Superior temporal gyrus (tissue), 1 donor: ENCODE measurements around the gene POC1A.

Experiments
- DNase-seq: peaks from one replicate; pipeline ENCODE4 v3.0.0-alpha.2; 2016; ENCODE audit errors: extremely low spot score

The POC1A gene

GRCh38 chr3:52128118-52128683, 26.0 kb downstream of the POC1A start:
- no peak for DNase-seq

- no peak for DNase-seq
These were observed 27.7 kb downstream of the POC1A start for GRCh38 chr3:52126500-52126899.

- DNase-seq = no peak
These were observed 28.2 kb downstream of the POC1A start for GRCh38 chr3:52126036-52126435.

DNA sequence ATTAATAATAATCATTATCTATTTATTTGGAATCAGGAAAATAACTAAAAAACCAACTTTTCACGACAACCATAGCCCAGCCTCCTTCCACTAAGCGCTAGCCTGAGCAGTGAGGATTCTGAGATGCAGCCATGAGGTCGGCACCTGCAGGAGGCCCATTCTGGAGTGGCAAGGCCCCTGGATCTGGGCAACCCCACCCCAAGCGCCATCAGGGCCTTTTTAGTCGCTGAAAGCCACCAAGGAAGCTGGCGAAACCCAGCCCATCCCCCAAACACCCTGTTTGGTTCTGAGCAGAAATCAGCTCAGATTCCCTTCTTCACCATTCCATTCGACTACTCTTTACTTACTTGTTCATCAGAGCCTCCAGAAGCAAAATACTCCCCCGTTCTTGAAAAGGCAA, 29.5 kb downstream of the POC1A start:
- no peak for DNase-seq

DNA sequence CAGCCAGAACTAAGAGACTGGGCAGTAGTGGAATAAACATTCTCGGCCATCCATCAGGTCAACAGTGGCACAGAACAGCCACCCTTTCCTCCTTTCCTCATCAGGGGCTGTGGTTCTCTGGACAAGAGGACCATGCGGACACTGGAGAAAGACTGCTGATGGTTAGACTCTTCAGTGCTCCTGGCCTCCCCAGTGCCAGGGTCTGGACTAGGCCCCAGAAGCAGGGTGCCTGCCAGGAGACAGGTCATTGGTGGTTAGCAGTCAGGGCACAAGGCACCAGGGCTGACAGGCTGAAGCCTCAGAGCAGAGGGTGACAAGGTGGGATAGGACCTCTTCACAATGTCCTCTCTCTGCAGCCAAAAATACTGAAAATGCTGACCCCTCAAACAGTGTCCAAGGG, 30.1 kb downstream of the POC1A start:
- no peak for DNase-seq

- peak; percentile 91 for DNase-seq
These were observed 31.0 kb downstream of the POC1A start for GRCh38 chr3:52123106-52123725.

DNA sequence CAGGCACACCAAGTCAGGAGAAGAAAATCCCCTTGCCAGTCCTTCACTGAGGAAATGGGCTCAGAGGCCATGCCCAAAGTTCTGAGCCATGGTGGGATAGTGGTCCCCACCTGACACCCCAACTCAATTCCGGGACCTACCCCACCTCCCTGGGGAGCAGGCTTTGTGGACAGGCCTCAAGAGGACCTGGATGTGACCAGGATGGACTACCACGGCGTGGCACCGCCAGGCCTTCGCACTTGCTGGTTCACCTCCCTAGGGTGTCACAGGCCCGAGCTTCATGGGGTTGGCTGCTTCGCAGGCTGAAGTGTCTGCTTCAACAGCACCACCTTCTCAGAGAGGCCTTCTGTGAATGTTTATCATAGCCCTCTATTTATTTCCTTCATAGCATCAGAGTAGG, 31.7 kb downstream of the POC1A start:
- no peak for DNase-seq

GRCh38 chr3:52121813-52122212, 32.4 kb downstream of the POC1A start:
- DNase-seq = no peak

DNA sequence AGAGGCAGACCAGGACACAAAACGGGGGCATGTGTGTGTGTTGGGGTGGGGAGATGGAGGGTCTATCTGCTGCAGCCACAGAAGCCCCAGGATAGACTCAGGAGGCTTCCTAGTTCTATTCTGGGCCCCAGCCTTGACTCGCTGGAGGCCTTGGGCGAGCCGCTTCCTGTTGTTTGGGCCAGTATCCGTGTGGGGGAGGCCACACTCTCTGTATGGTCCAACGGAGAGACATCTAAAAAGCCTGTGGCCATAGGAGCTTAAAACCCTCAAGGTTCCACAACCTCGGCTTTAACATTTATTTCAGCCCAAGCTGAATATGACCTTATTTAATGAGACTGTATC, 32.8 kb downstream of the POC1A start:
- no peak for DNase-seq

DNA sequence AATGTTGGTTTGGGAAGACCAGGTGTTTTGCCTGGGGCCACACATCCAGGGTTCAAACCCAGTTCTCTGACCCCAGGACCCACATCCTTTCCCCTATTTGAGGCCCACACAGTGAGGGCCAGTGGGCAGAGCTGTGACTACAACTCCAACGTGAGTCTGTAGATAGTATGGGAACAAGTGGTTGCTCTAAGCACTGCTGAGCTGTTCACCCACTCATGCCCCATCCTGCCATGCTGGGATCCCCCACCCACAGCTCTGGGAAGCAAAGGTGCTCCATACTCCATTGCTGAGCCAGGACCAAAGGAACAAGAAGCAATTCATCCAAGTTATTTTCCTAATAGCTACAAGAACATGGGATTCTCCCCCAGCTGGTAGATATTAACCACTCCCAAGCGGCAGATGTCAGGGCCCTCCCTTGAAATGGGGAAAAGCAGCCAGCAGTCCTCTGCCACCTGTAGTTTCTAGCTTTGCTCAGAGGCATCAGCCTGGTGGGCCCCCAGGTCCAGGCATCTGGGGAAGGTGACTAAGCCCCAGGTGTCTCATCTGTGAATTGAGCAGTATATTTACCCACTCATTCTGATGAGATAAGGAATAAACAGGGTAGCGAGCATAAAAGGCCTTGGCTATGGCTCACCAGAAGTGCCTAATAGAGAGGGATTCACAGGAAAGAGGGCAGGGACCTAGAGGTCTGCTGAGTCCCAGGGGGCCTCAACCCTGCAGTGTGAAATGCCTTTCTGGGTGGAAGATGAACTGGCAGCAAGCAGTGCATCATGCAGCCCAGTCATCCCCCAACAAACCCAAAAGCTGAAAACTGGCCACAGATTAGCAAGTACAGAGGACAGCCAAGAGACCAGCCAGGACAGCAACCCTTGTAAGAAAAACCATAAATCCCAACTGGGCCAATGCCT, 33.4 kb downstream of the POC1A start:
- no peak for DNase-seq

- no peak for DNase-seq
These were observed 34.4 kb downstream of the POC1A start for GRCh38 chr3:52119826-52120225.

GRCh38 chr3:52119099-52119498, 35.1 kb downstream of the POC1A start:
- peak; percentile 64 for DNase-seq

- DNase-seq = peak; percentile 88
These were observed 35.9 kb downstream of the POC1A start for GRCh38 chr3:52118156-52118875.

DNA sequence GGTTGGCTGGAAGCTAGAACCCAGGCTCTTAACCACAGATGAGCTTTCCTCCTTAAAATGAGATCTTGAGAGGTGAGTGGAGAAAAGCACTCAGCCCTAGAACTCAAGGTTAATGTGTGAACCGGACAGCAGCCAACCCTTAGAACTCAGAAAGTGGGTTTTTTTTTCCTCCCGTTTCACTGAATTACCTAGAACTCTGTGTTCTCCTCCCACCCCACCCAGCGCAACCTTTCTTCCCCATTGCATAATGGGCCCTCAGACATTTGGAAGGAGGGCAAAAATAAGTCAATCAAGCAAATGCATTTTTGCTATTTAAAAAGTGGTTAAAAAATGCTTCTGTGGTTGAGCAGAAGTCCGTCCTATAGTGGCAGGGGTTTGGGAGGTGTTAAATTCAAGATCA, 36.7 kb downstream of the POC1A start:
- no peak for DNase-seq

GRCh38 chr3:52112056-52112455, 42.2 kb downstream of the POC1A start:
- no peak for DNase-seq

DNA sequence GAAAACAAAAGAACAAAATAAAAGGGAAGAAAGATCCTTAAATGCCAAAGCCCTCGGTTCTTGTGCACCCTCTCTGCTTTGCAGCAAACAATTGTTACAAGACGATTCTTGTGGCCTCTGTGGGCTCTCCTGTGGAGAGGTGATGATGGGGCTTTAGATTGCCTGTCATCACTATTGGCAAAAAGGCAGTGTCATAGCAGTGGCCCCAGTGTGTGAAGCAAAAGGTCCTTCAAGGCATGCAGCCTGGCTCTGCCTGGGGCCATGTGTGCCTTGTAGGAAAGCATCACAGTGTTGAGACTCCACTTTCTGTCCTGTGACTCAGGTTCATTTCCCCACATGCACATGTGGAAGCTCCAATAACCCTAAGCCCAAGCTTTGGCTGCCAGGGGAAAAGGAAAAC, 43.7 kb downstream of the POC1A start:
- DNase-seq = no peak

GRCh38 chr3:52109611-52110301, 44.5 kb downstream of the POC1A start:
- peak; percentile 55 for DNase-seq

DNA sequence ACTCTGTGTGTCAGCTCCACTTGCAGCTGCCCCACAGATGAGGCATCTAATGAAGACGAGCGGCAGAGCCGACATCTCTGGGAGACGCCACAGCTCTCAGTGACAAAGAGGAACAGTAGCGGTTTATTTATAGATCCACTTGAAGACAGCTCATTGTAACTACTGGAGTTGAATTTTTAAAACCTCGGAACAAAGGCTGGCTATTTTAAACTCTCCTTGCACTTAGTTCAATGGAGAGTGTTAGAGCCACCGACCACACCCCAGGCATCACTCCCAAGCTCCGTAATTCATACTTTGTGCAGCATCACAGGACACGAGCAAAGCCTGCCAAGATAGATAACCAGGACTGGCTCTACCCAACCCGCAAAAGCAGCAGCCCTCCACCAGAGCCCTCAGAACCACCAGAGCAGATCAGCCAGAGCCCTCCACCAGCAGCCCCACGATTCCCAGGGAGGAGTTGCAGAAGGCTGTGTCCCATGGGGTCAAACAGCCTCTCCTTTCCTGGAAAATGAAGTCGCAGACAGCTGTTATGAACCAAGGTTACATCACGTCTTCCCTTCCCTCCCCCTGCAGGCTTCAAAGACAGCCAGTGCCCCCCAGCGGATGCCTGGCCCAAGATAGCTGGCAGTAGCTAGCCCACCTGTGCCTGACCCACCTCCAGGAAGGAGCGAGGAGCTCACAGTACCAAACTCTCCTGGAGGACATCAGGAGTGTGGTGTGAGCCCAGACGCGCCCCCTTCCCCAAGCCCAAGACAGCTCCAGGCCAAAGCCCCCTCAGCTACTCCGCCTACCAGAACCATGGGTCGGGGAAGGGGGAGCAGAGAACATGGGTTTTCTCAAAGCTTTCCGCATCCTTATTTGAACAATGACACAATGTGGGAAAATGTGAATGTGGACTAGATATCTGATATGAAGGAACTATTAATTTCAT, 45.7 kb downstream of the POC1A start:
- peak; percentile 80 for DNase-seq

DNA sequence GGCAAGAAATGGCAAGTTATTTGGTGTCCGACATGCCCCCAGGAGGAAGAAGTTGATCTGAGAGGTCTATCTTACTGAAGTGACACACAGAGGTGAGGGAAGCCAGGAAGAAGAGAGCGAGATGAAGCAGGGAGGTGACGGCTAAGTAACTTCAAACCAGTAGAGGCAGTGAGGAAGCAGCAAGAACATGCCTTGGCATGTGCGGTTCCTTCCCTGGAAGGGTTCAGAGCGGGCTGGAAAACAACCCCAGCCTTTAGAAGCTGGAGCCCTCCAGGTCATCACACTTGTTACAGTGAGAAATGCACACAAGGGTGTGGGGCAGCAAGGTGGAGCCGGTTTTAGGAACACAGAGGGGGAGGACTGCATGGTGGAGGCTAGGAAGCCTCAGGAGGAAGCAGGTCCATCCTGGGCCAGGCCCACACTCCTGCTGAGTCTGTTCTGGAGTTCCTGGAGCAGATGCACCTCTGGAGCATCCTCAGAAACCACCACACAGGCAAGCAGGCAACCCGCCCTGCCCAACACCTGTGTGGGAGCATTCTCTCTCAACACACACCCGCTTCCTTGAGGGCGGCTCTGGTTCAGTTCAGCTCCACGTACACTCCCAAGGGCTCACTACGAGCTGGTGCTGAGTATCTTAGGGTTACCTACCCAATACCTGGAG, 47.1 kb downstream of the POC1A start:
- no peak for DNase-seq
